IPS-18c (cell line): ENCODE measurements around the gene HOXA3.

ENCODE experiments used
- H3K4me3 ChIP-seq: 2 replicates; pipeline ENCODE4 v1.7.0; 2013; ENCODE audit warnings: low read depth, mild to moderate bottlenecking, low read length, moderate library complexity; ENCODE audit not compliant: insufficient read depth
- H3K9me3 ChIP-seq: one replicate; pipeline ENCODE4 v1.6.1; 2013; ENCODE audit warnings: mild to moderate bottlenecking, low read length, moderate library complexity; ENCODE audit not compliant: control insufficient read depth, insufficient read depth

HOXA3 gene

GRCh38 chr7:27108390-27109127 is 43.8 kb downstream of the HOXA3 start:
- Histone ChIP-seq H3K4me3 (peak overlapping the region; percentile 34; the same call in 1 of the 2 replicates), H3K9me3 (peaks cover 2% of the 10 kb centered on the region)

- H3K9me3 ChIP-seq = peaks cover 2% of the 10 kb centered on the region
- 0 out of 2 replicates have a peak overlapping the region, but pooled peaks have one; percentile 34 for H3K4me3 ChIP-seq
These were observed 44.7 kb downstream of the HOXA3 start for GRCh38 chr7:27107391-27108381.

GRCh38 chr7:27106901-27107240 is 45.5 kb downstream of the HOXA3 start:
- H3K9me3 ChIP-seq = peaks cover 2% of the 10 kb centered on the region
- peak overlapping the region; percentile 34; the same call in 1 of the 2 replicates for H3K4me3 ChIP-seq

- H3K4me3 ChIP-seq = peak overlapping the region; percentile 34; the same call in 1 of the 2 replicates
- peaks cover 2% of the 10 kb centered on the region for H3K9me3 ChIP-seq
These were observed 46.0 kb downstream of the HOXA3 start for GRCh38 chr7:27106181-27106900.

- H3K9me3 ChIP-seq = peaks cover 2% of the 10 kb centered on the region
- H3K4me3 ChIP-seq = no peak overlapping the region
These were observed 46.9 kb downstream of the HOXA3 start for GRCh38 chr7:27105301-27106031.

DNA sequence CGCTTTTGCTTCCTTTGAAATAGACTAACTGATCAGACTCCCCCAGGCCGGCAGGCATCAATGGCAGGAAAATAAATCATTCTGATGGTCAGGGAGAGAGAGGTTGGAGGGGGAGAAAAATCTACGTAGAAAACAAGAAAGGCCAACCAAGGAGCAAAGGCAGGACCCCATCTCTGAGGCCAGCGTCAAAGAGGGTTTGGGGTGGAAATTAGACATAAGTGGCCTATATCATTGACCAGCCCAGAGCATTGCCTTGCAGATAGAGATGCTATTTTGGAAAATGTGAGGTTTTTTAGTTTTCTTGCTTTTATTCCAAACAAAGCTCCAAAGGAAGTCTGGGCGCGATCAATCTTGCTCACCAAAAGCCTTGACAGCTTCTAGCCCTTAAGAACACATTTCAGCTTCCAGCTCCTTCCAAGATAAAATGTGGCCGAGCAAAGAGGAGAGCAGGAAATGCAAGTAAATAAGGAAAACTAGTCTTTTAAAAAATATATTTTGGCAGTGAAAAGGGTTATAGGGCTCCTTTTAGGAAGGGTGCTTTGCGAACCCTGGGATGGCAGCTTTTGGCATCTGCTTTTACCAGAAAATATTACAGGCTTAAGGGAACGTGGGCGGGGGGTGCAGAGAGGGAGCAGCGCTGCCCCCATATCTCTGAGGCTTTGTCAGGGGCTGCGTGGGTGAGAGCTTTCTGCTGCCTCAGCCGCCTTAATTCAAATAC is 47.9 kb downstream of the HOXA3 start:
- peaks cover 2% of the 10 kb centered on the region for H3K9me3 ChIP-seq
- H3K4me3 ChIP-seq = peak overlapping the region; percentile 20; the same call in 1 of the 2 replicates

- peak overlapping the region; percentile 36; the same call in 1 of the 2 replicates for H3K4me3 ChIP-seq
- peaks cover 2% of the 10 kb centered on the region for H3K9me3 ChIP-seq
These were observed 48.7 kb downstream of the HOXA3 start for GRCh38 chr7:27103489-27104226.

DNA sequence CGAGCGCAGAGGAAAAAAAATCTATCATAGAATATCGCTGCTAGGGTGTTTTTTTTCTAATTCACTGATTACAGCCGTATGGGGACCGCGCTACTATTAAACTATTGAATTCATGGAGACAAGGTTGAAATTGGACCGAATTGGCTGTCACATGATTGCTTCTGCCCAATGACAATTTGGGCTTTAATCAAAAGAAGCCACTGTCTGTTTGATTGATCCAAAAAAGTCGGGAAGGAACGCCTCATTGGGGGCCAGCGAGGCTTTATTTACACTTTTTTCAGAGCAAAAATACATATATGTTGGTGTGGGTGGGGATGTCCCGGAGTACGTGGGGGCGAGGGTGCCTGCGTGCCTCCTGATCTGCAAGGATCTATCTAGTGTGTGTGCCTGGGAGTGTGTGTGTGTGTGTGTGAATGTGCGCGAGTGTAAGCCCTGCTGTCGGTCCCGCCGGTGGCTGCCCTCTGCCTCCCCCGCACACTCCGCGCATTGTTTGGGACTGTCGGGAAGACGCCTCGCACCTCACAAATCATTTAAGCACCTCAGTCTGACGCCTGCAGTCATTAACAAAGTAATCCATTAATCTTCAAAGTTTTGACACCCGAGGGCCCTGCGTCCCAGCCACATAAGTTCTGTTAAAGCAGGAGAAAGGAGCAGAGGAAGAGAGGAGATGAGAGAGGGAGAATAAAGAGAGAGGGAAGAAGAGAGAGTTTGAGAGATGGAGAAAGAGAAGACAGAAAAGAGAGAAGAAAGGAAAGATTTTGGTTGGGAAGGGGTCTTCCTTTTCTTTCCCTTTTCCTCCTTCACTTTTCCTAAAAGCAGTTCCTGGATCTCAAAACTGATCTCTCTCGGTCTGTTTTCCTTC is 49.6 kb downstream of the HOXA3 start, which contains the start of gene HOXA2:
HOXA2 (minus strand) TSS at position 103 of the 862 bp plus-strand sequence. CDS start 183 bp downstream, outside the sequence.
- Histone ChIP-seq H3K9me3 (peaks cover 2% of the 10 kb centered on the region), H3K4me3 (peak within 1 kb of the TSS; percentile 36; the same call in 1 of the 2 replicates)

DNA sequence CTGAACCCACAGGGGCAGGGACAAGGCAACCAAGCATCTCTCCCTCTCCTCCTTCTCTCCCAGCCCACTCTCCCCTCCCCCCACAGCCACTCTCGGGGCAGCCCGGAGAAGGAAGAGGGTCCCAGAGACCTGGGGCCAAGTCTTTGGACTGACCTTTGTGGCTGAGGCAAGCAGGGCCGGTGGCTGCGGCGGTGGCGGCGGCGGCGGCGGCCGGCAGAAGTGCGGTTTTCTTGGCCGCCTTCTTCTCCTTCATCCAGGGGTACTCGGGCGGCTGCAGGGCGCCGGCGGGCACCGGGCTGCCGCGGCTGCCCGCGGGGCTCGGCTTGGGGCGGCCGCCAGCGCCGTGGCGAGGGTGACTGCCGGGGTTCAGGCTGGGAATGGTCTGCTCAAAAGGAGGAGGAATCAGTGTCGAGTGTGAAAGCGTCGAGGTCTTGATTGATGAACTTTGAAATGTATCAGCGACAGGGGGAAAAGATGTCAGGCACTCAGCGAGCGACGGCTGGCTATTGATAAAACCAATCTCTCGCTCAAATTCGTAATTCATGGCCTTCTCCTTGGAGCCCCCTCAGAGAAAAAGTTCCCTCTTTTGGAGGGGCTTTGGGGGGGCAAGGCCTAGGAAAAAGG is 50.3 kb downstream of the HOXA3 start:
- Histone ChIP-seq H3K9me3 (peaks cover 2% of the 10 kb centered on the region), H3K4me3 (peak overlapping the region; percentile 31; the same call in 1 of the 2 replicates)

- peaks cover 2% of the 10 kb centered on the region for H3K9me3 ChIP-seq
- H3K4me3 ChIP-seq = peak overlapping the region; percentile 36; the same call in 1 of the 2 replicates
These were observed 51.0 kb downstream of the HOXA3 start for GRCh38 chr7:27101171-27101956.

- peak overlapping the region; percentile 36; the same call in 1 of the 2 replicates for H3K4me3 ChIP-seq
- peaks cover 2% of the 10 kb centered on the region for H3K9me3 ChIP-seq
These were observed 51.7 kb downstream of the HOXA3 start for GRCh38 chr7:27100694-27101170.

DNA sequence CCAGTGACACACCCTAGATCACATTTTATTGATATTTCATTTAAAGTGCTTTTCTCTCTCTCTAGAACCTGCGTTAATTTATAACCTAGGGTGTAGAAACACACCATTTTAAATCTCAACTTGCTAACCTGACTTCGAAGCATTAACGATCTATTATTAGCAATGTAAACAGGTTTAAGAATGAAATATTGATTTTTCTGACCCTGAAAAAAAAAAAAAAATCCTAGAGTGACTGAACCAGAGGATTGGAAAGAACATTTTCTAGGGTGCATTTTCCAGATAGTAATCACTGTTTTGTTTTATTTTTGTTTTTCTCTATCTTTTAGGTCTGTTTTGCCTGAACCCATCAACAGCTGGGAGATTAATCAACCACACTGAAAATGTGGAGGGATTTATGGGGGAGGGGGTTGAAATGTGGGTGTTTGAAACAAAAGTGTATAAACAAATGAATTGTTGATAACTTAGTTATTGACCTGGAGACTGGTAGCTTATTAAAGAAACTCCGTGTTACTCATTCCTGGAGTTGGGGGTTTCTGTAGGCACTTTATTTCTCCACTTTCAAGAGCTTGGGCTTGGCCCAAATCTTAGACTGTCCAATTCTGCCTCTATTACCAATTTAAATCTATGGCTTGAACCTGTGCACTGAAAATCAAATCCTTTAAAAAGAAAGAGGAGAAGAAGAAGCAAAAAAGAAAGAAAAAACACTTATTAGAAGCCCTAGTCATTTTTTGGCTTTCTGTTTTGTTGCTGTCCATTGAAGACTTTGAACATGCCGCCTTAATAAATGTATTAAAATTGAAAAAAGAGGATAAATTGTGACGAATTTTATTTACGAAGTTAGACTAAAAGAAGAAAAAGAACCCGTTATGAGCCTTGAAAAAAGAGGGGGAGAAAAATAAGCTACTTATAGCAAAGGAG is 52.7 kb downstream of the HOXA3 start:
- H3K9me3 ChIP-seq = peaks cover 3% of the 10 kb centered on the region
- no peak overlapping the region for H3K4me3 ChIP-seq
